GM12878 (cell line): ENCODE data around the gene SLC4A1. TPM values are rescaled to one million over a fixed set of nuclear protein-coding genes. Genes with fewer than 3 reads are reported as not detected.

ENCODE experiments used
- ATF2 ChIP-seq: IDR thresholded peaks from 2 replicates; pipeline ENCODE4 v1.6.1; 2012; ENCODE audit warnings: low read length, inconsistent platforms
- CHD2 ChIP-seq: IDR thresholded peaks from 2 replicates; pipeline ENCODE4 v1.6.1; 2011; ENCODE audit warnings: low read depth, low read length, improper control_type of control experiment, borderline replicate concordance
- CHD4 ChIP-seq: fragments of 200-600 bp; sonication (generic); IDR thresholded peaks from 2 replicates; pipeline ENCODE4 v1.6.1; 2016; ENCODE audit warnings: mild to moderate bottlenecking
- CREB1 ChIP-seq: IDR thresholded peaks from 2 replicates; pipeline ENCODE4 v1.6.1; 2012; ENCODE audit warnings: low read depth, mild to moderate bottlenecking, inconsistent platforms
- CREM ChIP-seq: IDR thresholded peaks from 2 replicates; pipeline ENCODE4 v1.6.1; 2014; ENCODE audit warnings: antibody characterized with exemption, low read depth
- E2F4 ChIP-seq: IDR thresholded peaks from 2 replicates; pipeline ENCODE4 v1.6.1; 2012; ENCODE audit warnings: low read depth, low read length, improper control_type of control experiment
- EGR1 ChIP-seq, 2 experiments: IDR thresholded peaks; 1 replicate in 1 of 2; 2 replicates in 1 of 2; pipeline ENCODE4 v1.6.1; 2011 to 2012; ENCODE audit warnings: low read depth in 2 of 2, low read length in 2 of 2, borderline replicate concordance in 1 of 2, mild to moderate bottlenecking in 1 of 2, moderate library complexity in 1 of 2
- JUNB ChIP-seq: IDR thresholded peaks from 2 replicates; pipeline ENCODE4 v1.6.1; 2016; ENCODE audit warnings: antibody characterized with exemption, mild to moderate bottlenecking
- LARP7 ChIP-seq: fragments of 450-650 bp; IDR thresholded peaks from 2 replicates; pipeline ENCODE4 v1.6.1; 2017; ENCODE audit warnings: mild to moderate bottlenecking
- MEF2B ChIP-seq: fragments of 450-650 bp; IDR thresholded peaks from 2 replicates; pipeline ENCODE4 v1.6.1; 2018; ENCODE audit warnings: mild to moderate bottlenecking, moderate library complexity; ENCODE audit not compliant: partially characterized antibody, poor library complexity, severe bottlenecking
- NFIC ChIP-seq: IDR thresholded peaks from 2 replicates; pipeline ENCODE4 v1.6.1; 2012; ENCODE audit warnings: low read depth, mild to moderate bottlenecking, inconsistent platforms, low read length, moderate library complexity
- RAD21 ChIP-seq: IDR thresholded peaks from 2 replicates; pipeline ENCODE4 v1.6.1; 2011; ENCODE audit warnings: mild to moderate bottlenecking, low read depth, low read length, moderate library complexity; ENCODE audit not compliant: insufficient read depth
- RAD51 ChIP-seq: fragments of 450-650 bp; IDR thresholded peaks from 2 replicates; pipeline ENCODE4 v1.6.1; 2016; ENCODE audit warnings: moderate library complexity, mild to moderate bottlenecking, inconsistent platforms
- RCOR1 ChIP-seq: conservative IDR thresholded peaks from 2 replicates; pipeline ENCODE4 v1.6.1; 2012; ENCODE audit warnings: low read depth, low read length, improper control_type of control experiment
- REST ChIP-seq: IDR thresholded peaks from 2 replicates; pipeline ENCODE4 v1.6.1; 2012; ENCODE audit warnings: mild to moderate bottlenecking, low read depth, low read length
- SIN3A ChIP-seq: IDR thresholded peaks from 2 replicates; pipeline ENCODE4 v1.6.1; 2012; ENCODE audit warnings: low read depth, low read length, improper control_type of control experiment
- SMARCA5 ChIP-seq: fragments of 450-650 bp; IDR thresholded peaks from 2 replicates; pipeline ENCODE4 v1.6.1; 2017; ENCODE audit warnings: mild to moderate bottlenecking
- SRF ChIP-seq, 2 experiments: IDR thresholded peaks; 2 replicates each; pipeline ENCODE4 v1.6.1; 2011; ENCODE audit warnings: low read depth in 2 of 2, low read length in 2 of 2, mild to moderate bottlenecking in 1 of 2, moderate library complexity in 1 of 2
- TAF1 ChIP-seq: IDR thresholded peaks from 2 replicates; pipeline ENCODE4 v1.6.1; 2011; ENCODE audit warnings: mild to moderate bottlenecking, low read depth, low read length, borderline replicate concordance
- TCF12 ChIP-seq: IDR thresholded peaks from 2 replicates; pipeline ENCODE4 v1.6.1; 2011; ENCODE audit warnings: low read depth, mild to moderate bottlenecking, low read length
- USF1 ChIP-seq: IDR thresholded peaks from 2 replicates; pipeline ENCODE4 v1.6.1; 2011; ENCODE audit warnings: borderline replicate concordance, low read depth, mild to moderate bottlenecking, moderate library complexity, mixed read lengths, low read length; ENCODE audit not compliant: insufficient read depth; ENCODE audit errors: extremely low read length
- YY1 ChIP-seq: IDR thresholded peaks from 2 replicates; pipeline ENCODE4 v1.6.1; 2011; ENCODE audit warnings: low read depth, mild to moderate bottlenecking, low read length
- ZNF217 ChIP-seq: fragments of 450-650 bp; IDR thresholded peaks from 2 replicates; pipeline ENCODE4 v1.6.1; 2017; ENCODE audit warnings: antibody characterized with exemption, mild to moderate bottlenecking
- ZNF24 ChIP-seq: fragments of 450-650 bp; IDR thresholded peaks from 2 replicates; pipeline ENCODE4 v1.6.1; 2017; ENCODE audit warnings: antibody characterized with exemption, mild to moderate bottlenecking
- ZNF622 ChIP-seq: fragments of 450-650 bp; IDR thresholded peaks from 2 replicates; pipeline ENCODE4 v1.6.1; 2017; ENCODE audit warnings: mild to moderate bottlenecking, inconsistent platforms
- polyA plus RNA-seq, 11 experiments: library from polyadenylated mRNA; depleted of rRNA in 4 of 11; unstranded in 6 of 11; stranded (reverse) in 5 of 11; fragments of >200 nt; fragmentation: Nextera tagmentation in 4 of 11; fragmentation: Illumina TruSeq in 1 of 11; extraction: Ambion mirVana in 4 of 11; extraction: Trizol in 1 of 11; gene quantifications; 1 replicate in 1 of 11; 2 replicates in 10 of 11; pipeline versions ENCODE4 v1.2.1 to v1.2.3, GENCODE V29; 2011 to 2016; ENCODE audit warnings: inconsistent platforms in 2 of 11, missing spikeins in 2 of 11, low read depth in 1 of 11
- total RNA-seq, 4 experiments: library from RNA; depleted of rRNA in 3 of 4; stranded (reverse); fragments of >200 nt in 3 of 4; fragmentation: Illumina TruSeq in 1 of 4; extraction: Trizol in 1 of 4; gene quantifications; 2 replicates each; pipeline versions ENCODE4 v1.2.1 to v1.2.3, GENCODE V29; 2013 to 2021

The SLC4A1 gene
- total and polyA plus RNA-seq, 10 of the 15 experiments (the other 5 are each of a cell fraction or from before 2014, with no cell fraction given) = 0.03 TPM; not detected in 9

- TF ChIP-seq NFIC (no peak), LARP7 (no peak), SRF (IDR thresholded peaks at IDR 0.05; ENCODE audit: low read depth in 2 of 2, low read length in 2 of 2) (0 out of 4 replicates have a peak, but pooled peaks of 1 of the 2 experiments have one; percentile 22), SMARCA5 (no peak), EGR1 (IDR thresholded peaks at IDR 0.05; ENCODE audit: borderline replicate concordance in 1 of 2, low read depth in 2 of 2, low read length in 2 of 2) (peak in 1 of 2 experiments; percentile 50; a peak in 1 of 3 replicates), YY1 (no peak), ZNF217 (no peak), E2F4 (no peak), RAD21 (no peak), RCOR1 (0 out of 2 replicates have a peak, but pooled peaks have one; percentile 48), TCF12 (no peak), MEF2B (no peak), RAD51 (no peak), ZNF24 (no peak), CREB1 (peak; percentile 89), USF1 (no peak), ATF2 (no peak), CHD4 (no peak), CREM (peak; percentile 81), CHD2 (no peak), SIN3A (0 out of 2 replicates have a peak, but pooled peaks have one; percentile 45), TAF1 (no peak), REST (peak; percentile 96), JUNB (no peak), ZNF622 (no peak)
Observed at GRCh38 chr17:44308320-44308818, 40.4 kb upstream of the SLC4A1 start, which contains the start of gene RUNDC3A (continued).
